Stimulated activated naive B cell treated with anti-CD40 and anti-IgM and Interleukin-4, amounts not matched to agents 10 μg/mL and 1 μg/mL and 100 μg/mL, for 72 hours (primary cell): ENCODE data around the gene TLX2.

Experiments
- ATAC-seq, 2 donors: fragments of 150-1000 bp; cut with Tn5 transposase; replicated peaks; 2 replicates each; pipeline ENCODE4 v1.10.0; 2021; ENCODE audit warnings: moderate library complexity in 1 of 2
- DNase-seq: peaks from one replicate; pipeline ENCODE4 v3.0.0; 2021
- H3K27ac Mint-ChIP-seq: one replicate; pipeline ENCODE4 v1.8.0; 2022; ENCODE audit warnings: mild to moderate bottlenecking, mixed read lengths
- H3K27me3 Mint-ChIP-seq, 2 donors: one replicate each; pipeline ENCODE4 v1.8.0; 2022; ENCODE audit warnings: mixed read lengths in 2 of 2
- H3K36me3 Mint-ChIP-seq, 2 donors: one replicate each; pipeline ENCODE4 v1.8.0; 2022; ENCODE audit warnings: mixed read lengths in 2 of 2, mild to moderate bottlenecking in 1 of 2
- H3K4me1 Mint-ChIP-seq, 2 donors: one replicate each; pipeline ENCODE4 v1.8.0; 2022; ENCODE audit warnings: mixed read lengths in 2 of 2, mild to moderate bottlenecking in 1 of 2
- H3K4me3 Mint-ChIP-seq, 2 donors: one replicate each; pipeline ENCODE4 v1.8.0; 2022; ENCODE audit warnings: mild to moderate bottlenecking in 2 of 2, mixed read lengths in 2 of 2, moderate library complexity in 1 of 2
- H3K9me3 Mint-ChIP-seq, 2 donors: one replicate each; pipeline ENCODE4 v1.8.0; 2022; ENCODE audit warnings: mixed read lengths in 2 of 2, mild to moderate bottlenecking in 1 of 2

The TLX2 gene

DNA sequence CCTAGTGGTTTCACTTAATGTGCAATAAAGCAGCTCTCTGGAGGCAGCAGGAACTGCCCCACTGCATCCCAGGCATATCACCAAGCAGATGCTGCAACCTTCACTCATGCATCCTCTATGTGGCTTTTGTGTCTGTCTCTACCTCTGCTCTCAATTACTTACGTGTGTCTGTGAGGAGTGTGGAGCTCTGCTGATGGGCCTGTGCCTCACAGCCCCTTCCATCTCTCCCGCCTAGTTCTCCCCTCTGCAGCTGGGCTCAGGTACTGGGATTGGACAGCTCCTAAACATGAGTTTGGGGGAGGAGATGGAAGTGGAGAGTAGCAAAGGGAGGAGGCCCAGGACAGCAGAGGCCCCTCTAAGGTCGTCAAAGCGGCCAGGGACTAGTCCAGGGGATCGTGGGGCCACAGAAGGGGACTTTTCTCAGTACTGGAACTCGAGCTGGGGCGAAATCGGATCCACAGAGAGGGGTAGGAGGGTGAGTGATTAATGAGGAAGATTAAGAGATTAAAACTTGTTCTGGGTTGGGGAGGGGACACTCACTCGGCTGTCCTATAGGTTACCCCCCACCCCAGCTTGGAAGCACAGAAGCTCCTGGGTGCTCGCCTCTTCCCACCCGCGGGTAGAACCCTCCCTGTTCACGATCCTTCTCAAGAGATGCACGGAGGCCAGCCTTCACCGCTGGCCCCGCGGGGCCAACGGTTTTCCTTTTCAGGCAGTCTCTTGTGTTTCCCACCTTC is 12.7 kb upstream of the TLX2 start:
- DNase-seq, result no peak
- no peak for ATAC-seq
- no peaks in the 10 kb centered on the region for H3K9me3 Mint-ChIP-seq
- H3K27ac Mint-ChIP-seq, result no peak overlapping the region
- H3K36me3 Mint-ChIP-seq, result peaks cover 29 to 35% of the 10 kb centered on the region in 2 donors
- peak overlapping the region; percentile 80 to 88 for H3K4me3 Mint-ChIP-seq
- H3K4me1 Mint-ChIP-seq, result peaks cover 51 to 80% of the 10 kb centered on the region in 2 donors
- H3K27me3 Mint-ChIP-seq, result peaks cover 59 to 71% of the 10 kb centered on the region in 2 donors

GRCh38 chr2:74502147-74502719 is 12.0 kb upstream of the TLX2 start:
- DNase-seq (no peak), ATAC-seq (no peak)
- Mint-ChIP-seq H3K4me1 (peaks cover 58 to 88% of the 10 kb centered on the region in 2 donors), H3K36me3 (peaks cover 35 to 41% of the 10 kb centered on the region in 2 donors), H3K27me3 (peaks cover 59 to 71% of the 10 kb centered on the region in 2 donors), H3K4me3 (peak overlapping the region; percentile 80 to 88), H3K27ac (no peak overlapping the region), H3K9me3 (no peaks in the 10 kb centered on the region)

- Mint-ChIP-seq H3K9me3 (no peaks in the 10 kb centered on the region), H3K4me1 (peaks cover 57 to 85% of the 10 kb centered on the region in 2 donors), H3K4me3 (peak overlapping the region; percentile 80 to 88), H3K36me3 (peaks cover 39 to 44% of the 10 kb centered on the region in 2 donors), H3K27me3 (peaks cover 58 to 66% of the 10 kb centered on the region in 2 donors), H3K27ac (peak overlapping the region; percentile 86)
- ATAC-seq (peak; percentile 45 to 48), DNase-seq (peak; percentile 59)
These were observed 11.3 kb upstream of the TLX2 start for GRCh38 chr2:74502720-74503505.

DNA sequence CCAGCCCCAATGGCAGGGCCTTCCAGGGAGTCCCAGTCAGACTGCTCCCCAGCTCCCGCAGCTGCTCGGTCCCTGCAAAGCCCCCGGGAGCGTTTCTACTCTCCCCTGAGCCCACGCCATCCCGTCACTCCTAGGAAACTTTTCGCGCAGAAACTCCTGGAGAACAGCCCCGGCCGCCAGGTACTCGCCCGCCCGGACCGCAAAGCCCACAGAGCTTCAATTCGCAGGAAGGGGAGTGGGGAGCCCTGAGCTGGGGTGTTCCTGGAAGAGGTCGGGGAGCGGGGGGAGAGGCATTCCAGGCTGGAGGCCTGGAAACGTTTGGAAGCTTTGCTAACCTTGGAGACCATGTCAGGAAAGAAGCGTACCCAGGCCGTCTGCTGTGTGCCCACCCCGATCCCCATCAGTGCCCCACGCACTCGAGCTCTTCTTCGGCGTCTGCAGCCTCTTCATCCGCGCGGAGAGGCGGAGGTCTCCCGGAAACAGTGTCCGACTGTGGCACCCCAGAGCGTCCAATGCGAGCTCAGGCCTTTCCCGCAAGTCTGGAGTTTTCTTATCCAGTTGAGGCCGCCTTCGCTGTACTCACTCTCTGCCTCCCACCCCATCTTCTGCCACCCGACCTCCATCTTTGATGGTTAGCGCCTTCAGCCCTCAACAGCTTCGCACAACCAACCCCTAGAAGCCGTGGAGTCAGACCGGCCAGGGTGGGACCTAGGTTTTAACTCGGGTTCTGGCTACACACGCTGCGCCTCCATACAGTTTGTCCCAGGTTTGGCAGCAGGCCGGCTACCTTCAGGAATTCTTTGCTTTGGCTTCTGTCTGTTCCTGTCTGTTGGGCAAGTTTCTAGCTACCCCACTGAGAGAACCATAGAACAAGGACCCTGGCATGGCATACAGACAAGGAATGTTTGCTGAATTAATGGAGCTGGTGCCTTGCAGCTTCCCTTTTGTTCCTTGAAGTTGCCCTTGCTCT is 10.5 kb upstream of the TLX2 start:
- H3K27me3 Mint-ChIP-seq, result peaks cover 50 to 57% of the 10 kb centered on the region in 2 donors
- ATAC-seq (no peak), DNase-seq (no peak)
- H3K27ac Mint-ChIP-seq, result peak overlapping the region; percentile 86
- H3K4me3 Mint-ChIP-seq, result peak overlapping the region; percentile 80 to 88
- peaks cover 39 to 44% of the 10 kb centered on the region in 2 donors for H3K36me3 Mint-ChIP-seq
- H3K9me3 Mint-ChIP-seq, result no peaks in the 10 kb centered on the region
- peaks cover 58 to 85% of the 10 kb centered on the region in 2 donors for H3K4me1 Mint-ChIP-seq

GRCh38 chr2:74504591-74504990 is 9.7 kb upstream of the TLX2 start:
- Mint-ChIP-seq H3K4me3 (peak overlapping the region; percentile 63 to 71), H3K36me3 (peaks cover 39 to 44% of the 10 kb centered on the region in 2 donors), H3K9me3 (no peaks in the 10 kb centered on the region), H3K4me1 (peaks cover 53 to 79% of the 10 kb centered on the region in 2 donors), H3K27ac (peak overlapping the region; percentile 43), H3K27me3 (peaks cover 45 to 52% of the 10 kb centered on the region in 2 donors)
- ATAC-seq (no peak), DNase-seq (no peak)

DNA sequence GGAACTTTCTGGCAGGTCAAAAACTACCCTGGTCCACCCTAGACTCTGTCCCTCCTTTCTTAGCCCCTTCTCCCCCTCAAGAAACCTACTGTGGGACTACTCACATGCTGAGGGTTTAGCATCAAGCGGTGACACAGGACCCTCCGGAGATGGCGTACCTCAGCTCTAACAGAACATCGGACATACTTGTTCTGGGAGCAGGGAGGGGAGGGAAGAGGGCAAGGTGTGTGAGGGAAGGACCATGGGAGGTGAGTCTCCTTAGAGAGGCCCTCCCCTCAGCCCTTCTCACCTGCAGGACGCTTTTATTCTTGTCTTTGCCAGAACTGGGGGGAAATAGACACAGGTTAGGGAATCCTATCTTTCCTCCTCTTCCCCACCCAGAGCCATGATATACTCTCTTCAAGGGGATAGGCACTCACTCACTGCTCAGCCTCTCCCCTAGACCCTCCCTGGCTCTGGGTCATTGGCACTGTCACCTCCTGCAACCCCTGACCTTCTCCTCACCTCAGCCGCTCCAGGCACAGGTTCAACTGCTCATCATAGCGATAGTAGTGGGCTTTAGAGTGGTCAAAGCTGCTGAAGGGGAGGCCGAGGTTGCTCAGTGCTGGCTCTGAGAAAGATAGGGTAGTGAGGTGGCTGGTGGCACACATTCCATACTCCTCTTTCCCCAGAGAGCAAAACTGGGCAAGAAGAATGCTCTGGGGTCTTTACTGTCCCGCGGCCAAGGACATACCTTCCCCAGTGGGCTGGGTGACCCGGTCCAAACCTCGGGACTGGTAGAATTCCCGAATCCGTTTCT is 8.6 kb upstream of the TLX2 start:
- DNase-seq (no peak), ATAC-seq (no peak)
- H3K4me1 Mint-ChIP-seq, result peaks cover 49 to 76% of the 10 kb centered on the region in 2 donors
- H3K36me3 Mint-ChIP-seq, result peaks cover 38 to 39% of the 10 kb centered on the region in 2 donors
- H3K4me3 Mint-ChIP-seq, result peak overlapping the region; percentile 71 to 98
- H3K9me3 Mint-ChIP-seq, result no peaks in the 10 kb centered on the region
- H3K27me3 Mint-ChIP-seq, result peaks cover 41 to 49% of the 10 kb centered on the region in 2 donors
- no peak overlapping the region for H3K27ac Mint-ChIP-seq

DNA sequence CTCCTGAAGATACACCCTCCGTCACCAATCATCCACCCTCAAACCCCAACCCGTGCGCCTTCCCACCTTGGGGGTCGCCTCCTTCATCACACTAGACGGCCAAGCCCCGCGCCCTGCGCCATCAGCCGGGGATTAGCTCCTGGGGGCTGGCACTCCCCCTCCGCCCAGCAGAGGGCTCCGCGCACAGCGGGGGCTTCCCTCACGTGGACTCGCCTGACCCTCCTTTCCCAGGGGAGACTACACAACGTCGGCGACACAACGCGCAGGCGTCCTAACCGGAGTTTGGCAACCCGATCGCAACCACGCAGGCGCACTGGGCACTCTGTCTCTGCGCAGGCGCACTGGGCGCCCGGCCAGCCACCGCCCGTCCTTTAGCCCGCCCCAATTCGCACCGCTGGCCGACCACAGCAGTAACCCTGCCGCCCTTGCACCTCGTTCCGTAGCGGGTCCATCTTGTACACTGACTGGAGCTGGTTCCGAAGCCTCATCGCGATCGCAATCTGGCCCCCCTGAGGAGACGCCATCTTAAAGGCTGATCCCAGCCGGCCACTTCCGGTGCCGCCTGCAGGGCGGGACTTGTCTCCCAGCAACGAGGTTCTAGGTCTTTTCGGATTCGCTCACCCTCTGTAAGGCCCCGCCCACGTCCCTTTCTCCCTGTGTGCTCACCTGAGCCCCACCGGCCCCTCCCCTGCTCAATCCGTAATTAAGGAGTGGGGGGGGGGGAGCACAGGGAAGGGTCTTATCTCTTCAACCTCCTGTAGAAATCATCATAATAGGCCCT is 6.9 kb upstream of the TLX2 start, which contains the start of gene PCGF1:
Gene PCGF1 (minus strand): TSS at position 551 of the 781 bp plus-strand sequence. CDS start 27 bp downstream, at position 524.
- peaks cover 35 to 38% of the 10 kb centered on the region in 2 donors for H3K36me3 Mint-ChIP-seq
- DNase-seq, result peak; percentile 97
- peak; percentile 92 for ATAC-seq
- peak within 1 kb of the TSS; percentile 98 to 99 for H3K4me3 Mint-ChIP-seq
- H3K27ac Mint-ChIP-seq, result peak within 1 kb of the TSS; percentile 100
- peaks cover 38 to 49% of the 10 kb centered on the region in 2 donors for H3K27me3 Mint-ChIP-seq
- H3K9me3 Mint-ChIP-seq, result no peaks in the 10 kb centered on the region
- H3K4me1 Mint-ChIP-seq, result peaks cover 43 to 65% of the 10 kb centered on the region in 2 donors

DNA sequence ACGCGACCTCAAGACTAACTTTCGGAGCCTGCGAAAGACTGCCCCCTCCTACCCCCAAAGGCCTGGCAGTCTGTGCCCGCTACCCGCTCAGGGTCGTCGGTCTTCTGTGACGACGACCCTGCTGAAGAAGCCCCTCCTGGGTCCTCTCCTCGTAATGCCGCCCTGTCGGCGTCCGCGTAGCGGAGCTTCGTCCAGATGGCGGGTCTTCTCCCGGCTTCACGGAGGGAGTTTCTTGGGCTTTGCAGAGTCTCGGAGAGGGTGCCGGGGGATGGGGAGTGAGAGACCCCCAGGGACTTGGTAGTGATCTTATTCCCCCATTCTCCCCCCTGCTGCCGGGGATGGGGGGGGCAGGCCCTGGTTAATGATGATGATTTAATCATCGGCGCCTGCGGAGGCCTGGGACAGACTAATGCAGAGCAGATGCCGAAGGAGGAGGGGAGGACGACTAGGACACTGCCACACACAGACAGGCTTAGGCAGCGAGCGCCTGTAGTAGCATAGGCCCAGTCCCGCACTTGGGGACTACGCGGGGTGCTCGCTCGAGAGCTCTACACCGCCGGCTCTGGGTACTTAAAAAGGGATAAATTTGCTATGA is 6.2 kb upstream of the TLX2 start:
- Mint-ChIP-seq H3K4me1 (peaks cover 40 to 58% of the 10 kb centered on the region in 2 donors), H3K4me3 (peak overlapping the region; percentile 98 to 99), H3K9me3 (no peaks in the 10 kb centered on the region), H3K36me3 (peaks cover 35 to 38% of the 10 kb centered on the region in 2 donors), H3K27me3 (peaks cover 40 to 49% of the 10 kb centered on the region in 2 donors), H3K27ac (peak overlapping the region; percentile 100)
- DNase-seq (no peak), ATAC-seq (peak; percentile 15 to 30)

GRCh38 chr2:74510272-74510671 is 4.0 kb upstream of the TLX2 start:
- ATAC-seq, result no peak
- peak overlapping the region in 1 of 2 donors; percentile 23 for H3K4me3 Mint-ChIP-seq
- peaks cover 19 to 23% of the 10 kb centered on the region in 2 donors for H3K36me3 Mint-ChIP-seq
- H3K4me1 Mint-ChIP-seq, result peaks cover 26 to 40% of the 10 kb centered on the region in 2 donors
- no peak for DNase-seq
- peaks cover 35 to 55% of the 10 kb centered on the region in 2 donors for H3K27me3 Mint-ChIP-seq
- H3K9me3 Mint-ChIP-seq, result no peaks in the 10 kb centered on the region
- H3K27ac Mint-ChIP-seq, result no peak overlapping the region

GRCh38 chr2:74511104-74511989 is 2.9 kb upstream of the TLX2 start:
- no peak for DNase-seq
- Mint-ChIP-seq H3K36me3 (peaks cover 12 to 18% of the 10 kb centered on the region in 2 donors), H3K4me1 (peaks cover 25 to 42% of the 10 kb centered on the region in 2 donors)

More at GRCh38 chr2:74511104-74511989, 2.9 kb upstream of the TLX2 start:
- no peak overlapping the region for H3K4me3 Mint-ChIP-seq
- H3K9me3 Mint-ChIP-seq, result peaks cover 0 to under 1% of the 10 kb centered on the region in 2 donors
- H3K27ac Mint-ChIP-seq, result no peak overlapping the region
- H3K27me3 Mint-ChIP-seq, result peaks cover 44 to 65% of the 10 kb centered on the region in 2 donors
- ATAC-seq, result no peak
